Subcutaneous adipose tissue (tissue), 4 donors: ENCODE data around the gene FAM193A. TPM values are rescaled to one million over a fixed set of nuclear protein-coding genes. Genes with fewer than 3 reads are reported as not detected.

Experiments
- CTCF ChIP-seq: fragments of 450-650 bp; IDR thresholded peaks from one replicate; pipeline ENCODE4 v1.5.1; 2016; ENCODE audit warnings: low read depth, mild to moderate bottlenecking, control low read depth, antibody characterized with exemption, moderate library complexity
- total RNA-seq, 4 donors: library from RNA; depleted of rRNA; stranded (reverse); fragments of >200 nt; gene quantifications; one replicate each; pipeline ENCODE4 v1.1.0, GENCODE V29; 2016

Gene FAM193A
- total RNA-seq, 4 donors from 2014 or later: 16.5 to 39.2 (median 24.0) TPM

GRCh38 chr4:2642968-2643367 is 106.5 kb downstream of the FAM193A start:
- TF ChIP-seq CTCF: no peak

DNA sequence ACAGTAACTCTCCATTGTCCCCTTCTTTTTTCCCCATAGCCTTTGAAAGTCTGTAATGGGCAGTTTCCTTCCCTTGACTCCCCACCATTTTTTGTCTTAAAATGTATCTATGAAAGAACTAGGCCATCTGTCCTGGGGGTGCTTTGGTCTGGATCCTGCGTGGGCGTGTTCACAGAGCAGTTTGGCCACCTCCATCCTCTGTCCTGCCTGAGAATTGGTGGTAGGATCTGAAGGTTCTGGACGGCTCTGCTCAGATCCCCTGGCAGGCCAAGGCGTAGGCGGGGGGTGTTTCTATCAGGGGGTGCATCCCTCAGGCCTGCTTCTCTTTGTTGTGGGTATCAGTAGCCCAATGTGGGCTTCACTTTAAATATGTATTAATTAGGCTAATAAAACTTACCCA is 107.1 kb downstream of the FAM193A start:
- no peak for TF ChIP-seq CTCF

- no peak for TF ChIP-seq CTCF
Measured at GRCh38 chr4:2646396-2647149, 110.1 kb downstream of the FAM193A start.

GRCh38 chr4:2647403-2648158 is 111.1 kb downstream of the FAM193A start:
- no peak for TF ChIP-seq CTCF

DNA sequence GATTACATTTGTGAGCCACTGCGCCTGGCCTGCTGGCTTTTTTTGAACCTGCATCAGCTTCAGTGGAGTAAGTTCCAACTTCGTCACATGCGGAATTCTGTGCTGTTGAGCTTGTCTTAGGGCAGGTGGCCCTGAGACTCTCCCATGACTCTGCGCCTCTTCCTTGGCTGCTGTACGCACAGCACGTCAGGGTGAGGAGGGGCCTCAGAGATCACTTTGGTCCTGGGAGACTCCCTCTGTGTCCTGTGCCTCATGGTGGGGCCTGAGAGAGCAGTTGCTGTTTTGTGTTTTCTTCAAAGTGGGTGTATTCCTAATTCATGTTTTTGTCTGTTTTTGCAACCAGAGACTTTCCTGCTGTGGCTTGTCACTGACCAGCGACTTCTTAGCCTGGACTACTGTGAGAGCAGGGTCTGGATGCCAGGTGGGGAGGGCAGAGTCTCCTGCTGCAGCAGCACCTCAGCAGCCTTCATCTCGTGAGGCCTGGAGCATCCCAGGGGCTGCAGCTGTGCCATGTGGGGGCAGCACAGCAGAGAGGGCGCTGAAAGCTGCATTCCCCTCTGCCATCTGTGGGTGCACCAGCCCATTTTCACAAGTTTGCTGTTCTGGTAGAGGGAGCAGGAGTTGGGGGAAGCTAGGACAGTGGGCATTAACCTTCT is 111.8 kb downstream of the FAM193A start:
- no peak for TF ChIP-seq CTCF

- TF ChIP-seq CTCF: no peak
Measured at GRCh38 chr4:2649604-2650114, 113.2 kb downstream of the FAM193A start.

GRCh38 chr4:2650276-2650675 is 113.8 kb downstream of the FAM193A start:
- no peak for TF ChIP-seq CTCF
